ENCODE data around the gene PIEZO2.
"Not testable (repeated sequence)": the region's sequence is repeated elsewhere in the genome, so short reads cannot be mapped to it uniquely, and the experiment has no call there.

PIEZO2 gene

DNA sequence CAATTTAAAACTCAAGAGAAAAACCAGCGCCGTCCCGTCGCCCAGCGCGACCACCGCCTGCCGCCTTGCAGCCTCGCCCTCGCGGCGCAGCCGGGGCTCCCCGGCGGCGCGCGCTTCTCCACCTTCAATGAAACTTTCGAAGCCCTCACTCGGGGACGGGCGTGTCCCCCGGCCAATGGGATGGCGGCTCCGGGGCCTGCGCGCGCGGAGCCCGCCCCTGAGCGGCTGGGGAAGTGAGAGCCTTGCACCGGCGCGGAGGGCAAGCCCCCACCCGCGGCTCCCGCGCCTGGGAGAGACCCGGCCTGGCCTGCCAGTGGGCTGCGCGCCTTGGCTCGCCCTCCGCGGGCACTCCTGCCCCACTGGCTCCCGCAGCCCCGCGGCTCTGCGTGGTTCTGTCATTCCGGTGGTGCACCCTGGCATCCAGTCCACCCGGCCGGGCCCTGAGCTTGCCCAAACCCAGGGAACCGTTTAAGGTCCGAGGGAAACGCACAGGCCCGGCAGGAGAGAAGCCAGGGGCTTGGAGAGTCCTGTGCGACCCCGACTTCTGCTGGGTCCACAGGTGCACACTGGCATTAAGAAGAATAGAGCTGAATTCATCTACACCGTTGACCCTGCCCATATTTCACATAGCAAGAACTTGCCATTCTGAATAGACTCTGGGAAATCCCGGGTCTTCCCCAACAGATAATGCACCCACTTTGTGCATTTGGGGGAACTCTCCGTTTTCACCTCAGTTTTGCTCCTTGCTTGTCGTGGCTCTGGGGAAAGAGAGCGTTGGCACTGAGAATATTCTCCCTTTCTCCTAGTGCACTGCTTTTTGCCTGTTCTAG lies at the start of gene PIEZO2:
Gene PIEZO2 (minus strand): TSS at position 129 of the 830 bp plus-strand sequence. CDS start 981 bp downstream, outside the sequence.
- DNase-seq: peak; percentile 90

DNA sequence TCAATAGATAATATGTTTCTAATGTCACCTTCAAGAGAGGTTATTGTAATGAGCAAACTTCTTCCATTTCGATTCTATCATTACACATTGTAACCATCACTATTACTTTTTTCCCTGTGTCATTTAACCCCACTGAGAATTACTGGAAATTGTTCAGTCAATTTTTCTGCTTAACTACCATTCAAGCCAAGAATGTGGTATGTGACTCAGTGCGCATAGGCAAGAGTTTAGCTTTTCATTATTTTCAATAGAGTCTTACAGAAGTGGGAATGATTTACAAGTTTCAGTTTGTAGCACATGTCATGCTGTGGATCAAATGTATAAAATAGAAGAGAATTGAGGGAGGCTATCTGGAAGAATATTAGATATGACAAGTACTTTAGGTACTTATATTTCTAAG lies 34.3 kb upstream of the PIEZO2 start:
- DNase-seq: no peak

DNA sequence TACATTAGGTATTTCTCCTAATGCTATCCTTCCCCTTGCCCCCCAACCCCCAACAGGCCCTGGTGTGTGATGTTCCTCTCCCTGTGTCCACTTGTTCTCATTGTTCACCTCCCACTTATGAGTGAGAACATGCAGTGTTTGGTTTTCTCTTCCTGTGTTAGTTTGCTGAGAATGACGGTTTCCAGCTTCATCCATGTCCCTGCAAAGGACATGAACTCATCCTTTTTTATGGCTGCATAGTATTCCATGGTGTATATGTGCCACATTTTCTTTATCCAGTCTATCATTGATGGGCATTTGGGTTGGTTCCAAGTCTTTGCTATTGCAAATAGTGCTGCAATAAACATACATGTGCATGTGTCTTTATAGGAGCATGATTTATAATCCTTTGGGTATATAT lies 32.3 kb upstream of the PIEZO2 start:
- not testable (repeated sequence) for DNase-seq

GRCh38 chr18:11179959-11180519 lies 30.7 kb upstream of the PIEZO2 start:
- no peak for DNase-seq

DNA sequence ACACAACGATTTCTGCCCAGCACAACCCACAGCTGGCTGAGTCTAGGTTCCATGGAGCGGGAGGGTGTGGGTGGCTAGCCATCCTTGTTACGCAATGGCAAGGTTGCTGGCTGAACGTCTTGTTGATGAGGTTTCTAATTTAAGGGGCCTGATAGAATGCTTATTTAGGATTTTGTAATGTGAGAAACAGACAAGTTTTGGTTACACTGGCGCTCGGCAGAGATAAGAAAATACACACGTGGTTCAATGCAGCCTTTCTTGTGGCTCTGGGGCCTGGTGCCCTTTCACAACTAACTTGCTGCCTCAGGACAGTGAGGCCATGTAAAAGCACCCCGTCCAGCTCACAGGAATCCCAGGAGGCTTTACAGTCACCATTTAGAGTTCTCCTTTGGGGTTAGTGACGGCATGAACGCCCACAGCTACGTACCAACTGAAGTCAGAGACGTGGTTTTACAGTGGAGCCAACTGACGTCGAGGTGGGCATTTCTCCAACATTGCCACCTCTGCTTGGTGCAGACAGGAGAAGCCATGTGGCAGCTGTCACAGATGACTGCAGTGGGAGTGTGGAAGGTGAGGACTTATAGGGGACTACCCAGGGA lies 29.7 kb upstream of the PIEZO2 start:
- DNase-seq: no peak

DNA sequence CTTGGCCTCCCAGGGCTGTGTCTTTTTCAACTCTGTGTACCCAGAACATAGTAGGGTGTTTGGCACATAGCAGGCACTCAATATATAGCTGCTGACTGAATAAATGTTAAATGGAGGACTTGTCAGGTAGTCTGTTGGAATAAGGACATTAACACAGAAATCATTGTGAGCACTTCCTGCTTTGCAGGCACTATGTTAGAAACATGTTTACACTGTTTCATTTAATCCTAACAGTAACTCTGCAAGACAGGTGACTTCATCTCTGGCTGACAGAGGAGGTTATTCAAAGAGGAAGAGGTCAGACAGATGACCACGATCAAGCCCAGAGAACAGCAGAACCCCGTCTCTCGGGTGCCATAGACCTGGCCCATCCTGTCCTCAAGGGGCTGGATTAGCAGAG lies 28.0 kb upstream of the PIEZO2 start:
- no peak for DNase-seq

DNA sequence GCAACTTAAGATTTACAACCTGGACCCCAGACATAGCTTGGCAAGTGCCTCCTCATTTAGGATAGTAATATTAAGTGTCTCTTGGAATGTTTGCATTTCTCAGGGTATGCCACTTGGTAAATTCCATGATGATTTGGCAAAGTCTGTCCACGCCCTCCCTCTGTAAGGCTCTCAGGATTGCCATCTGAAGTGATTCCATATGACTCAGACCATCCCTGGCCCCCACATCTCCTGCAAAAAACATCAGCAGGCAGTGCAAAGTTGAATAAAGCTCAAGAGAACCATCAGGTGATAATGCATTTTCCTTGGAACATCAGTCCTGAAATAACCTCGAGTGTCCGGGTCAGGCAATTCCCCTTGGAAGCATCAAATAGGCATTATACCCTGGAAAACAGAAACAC lies 27.1 kb upstream of the PIEZO2 start:
- peak; percentile 68 for DNase-seq

GRCh38 chr18:11175266-11175979 lies 26.1 kb upstream of the PIEZO2 start:
- no peak for DNase-seq

DNA sequence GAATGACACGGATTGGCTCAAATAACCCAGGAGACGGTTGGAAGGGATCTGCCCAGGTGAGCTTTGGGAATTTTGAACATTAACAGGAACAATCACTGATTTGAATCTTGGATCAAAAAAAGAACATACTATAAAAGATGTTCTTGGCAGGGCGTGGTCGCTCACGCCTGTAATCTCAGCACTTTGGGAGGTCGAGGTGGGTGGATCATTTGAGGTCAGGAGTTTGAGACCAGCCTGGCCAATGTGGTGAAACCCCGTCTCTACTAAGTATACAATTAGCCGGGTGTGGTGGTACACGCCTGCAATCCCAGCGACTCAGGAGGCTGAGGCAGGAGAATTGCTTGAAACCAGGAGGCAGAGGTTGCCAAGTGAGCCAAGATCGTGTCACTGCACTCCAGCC lies 24.8 kb upstream of the PIEZO2 start:
- DNase-seq: not testable (repeated sequence)

DNA sequence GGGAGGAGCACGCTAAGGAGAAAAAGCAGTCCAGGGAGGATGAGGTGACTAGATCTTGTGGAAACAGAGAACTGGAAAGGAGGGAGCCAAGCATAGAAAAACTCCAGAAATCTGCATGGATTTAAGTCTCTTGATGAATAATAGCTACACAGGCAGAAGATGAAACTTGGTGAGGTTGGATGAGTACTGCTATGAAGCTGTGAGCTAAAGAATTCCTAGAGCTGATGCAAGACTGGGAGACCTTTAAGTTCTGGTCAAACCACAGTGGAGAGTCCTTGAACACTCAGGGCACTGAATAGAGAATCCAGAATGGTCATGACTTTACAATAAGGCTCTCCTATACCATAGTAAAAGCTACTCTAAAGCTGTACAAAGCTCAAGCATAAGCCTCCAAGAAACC lies 18.4 kb upstream of the PIEZO2 start:
- DNase-seq: no peak

DNA sequence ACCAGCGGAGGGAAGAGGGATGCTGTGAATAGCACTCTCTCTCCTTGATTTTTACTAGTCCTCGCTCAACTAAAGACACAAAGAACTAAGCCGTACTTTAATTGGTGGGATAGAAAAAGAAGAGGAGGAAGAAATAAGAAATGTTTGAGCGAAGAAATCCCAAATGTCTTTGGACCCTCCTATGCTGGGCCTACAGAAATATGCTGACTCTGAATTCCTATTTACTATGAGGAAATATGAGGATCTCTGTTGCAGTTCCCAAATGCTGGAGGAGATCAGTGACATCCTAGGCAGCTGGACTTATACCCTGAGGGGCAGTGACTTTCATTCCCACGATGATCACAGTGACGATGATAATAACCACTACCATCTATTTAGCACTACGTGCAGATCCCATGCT lies 16.6 kb upstream of the PIEZO2 start:
- DNase-seq: no peak

DNA sequence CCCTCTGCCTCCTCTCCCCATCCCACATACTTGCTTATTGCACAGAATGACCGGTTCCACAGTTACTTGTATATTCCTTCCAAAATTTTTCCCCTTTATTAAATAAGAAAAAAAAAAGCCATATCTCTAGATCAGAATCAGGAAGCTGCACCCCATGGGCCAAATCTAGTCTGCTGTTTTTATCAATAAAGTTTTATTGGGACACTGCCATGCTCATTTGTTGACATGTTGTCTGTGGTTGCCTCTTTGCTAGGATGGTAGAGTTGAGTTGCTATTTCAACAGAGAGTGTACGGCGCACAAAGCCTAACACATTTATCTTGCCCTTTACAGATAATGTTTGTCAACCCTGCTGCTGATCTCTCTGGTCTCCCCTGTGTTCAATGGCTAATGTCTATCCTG lies 15.8 kb upstream of the PIEZO2 start:
- DNase-seq: no peak

DNA sequence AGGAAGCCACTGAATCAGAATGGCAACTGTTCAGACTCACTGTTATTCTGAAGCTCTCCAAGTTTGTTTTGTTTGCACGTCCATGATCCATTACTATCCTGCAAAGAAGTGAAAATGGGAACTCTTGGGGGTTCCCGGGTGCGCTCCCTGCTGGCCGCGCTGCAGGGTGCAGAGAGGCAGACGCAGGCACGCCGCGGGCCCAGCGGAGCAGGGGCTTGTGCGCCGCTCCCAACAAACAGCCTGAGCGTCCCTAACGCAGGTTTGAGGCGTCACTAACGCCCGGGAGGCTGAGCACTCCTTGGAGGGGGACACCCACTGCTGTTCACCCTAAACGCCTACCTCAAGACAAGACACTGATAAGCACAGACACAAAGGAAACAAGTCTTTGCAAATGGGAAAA lies 14.3 kb upstream of the PIEZO2 start:
- no peak for DNase-seq

GRCh38 chr18:11162889-11163288 lies 13.5 kb upstream of the PIEZO2 start:
- DNase-seq: no peak

GRCh38 chr18:11162462-11162861 lies 13.1 kb upstream of the PIEZO2 start:
- DNase-seq: no peak

GRCh38 chr18:11160313-11160712 lies 10.9 kb upstream of the PIEZO2 start:
- no peak for DNase-seq

- DNase-seq: no peak
Observed at GRCh38 chr18:11159844-11160243, 10.5 kb upstream of the PIEZO2 start.

DNA sequence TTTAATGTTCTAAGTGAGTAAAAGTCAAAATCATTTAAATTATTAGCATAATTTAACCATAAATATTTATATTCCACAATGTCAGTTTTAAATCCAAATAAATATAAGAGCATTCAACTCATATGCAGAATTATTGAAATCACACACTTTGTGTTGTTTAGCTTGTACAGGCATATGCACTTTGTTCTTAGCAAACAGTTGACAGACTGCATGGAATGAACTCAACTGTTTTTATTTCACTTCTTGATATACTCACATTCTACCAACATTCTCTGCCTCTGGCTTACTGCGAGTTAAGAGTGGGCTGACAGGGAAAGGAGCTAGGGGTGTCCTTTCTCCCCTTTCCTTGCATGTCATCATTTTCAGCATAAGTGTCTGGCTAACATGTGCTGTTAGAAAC lies 7.6 kb upstream of the PIEZO2 start:
- DNase-seq: no peak

DNA sequence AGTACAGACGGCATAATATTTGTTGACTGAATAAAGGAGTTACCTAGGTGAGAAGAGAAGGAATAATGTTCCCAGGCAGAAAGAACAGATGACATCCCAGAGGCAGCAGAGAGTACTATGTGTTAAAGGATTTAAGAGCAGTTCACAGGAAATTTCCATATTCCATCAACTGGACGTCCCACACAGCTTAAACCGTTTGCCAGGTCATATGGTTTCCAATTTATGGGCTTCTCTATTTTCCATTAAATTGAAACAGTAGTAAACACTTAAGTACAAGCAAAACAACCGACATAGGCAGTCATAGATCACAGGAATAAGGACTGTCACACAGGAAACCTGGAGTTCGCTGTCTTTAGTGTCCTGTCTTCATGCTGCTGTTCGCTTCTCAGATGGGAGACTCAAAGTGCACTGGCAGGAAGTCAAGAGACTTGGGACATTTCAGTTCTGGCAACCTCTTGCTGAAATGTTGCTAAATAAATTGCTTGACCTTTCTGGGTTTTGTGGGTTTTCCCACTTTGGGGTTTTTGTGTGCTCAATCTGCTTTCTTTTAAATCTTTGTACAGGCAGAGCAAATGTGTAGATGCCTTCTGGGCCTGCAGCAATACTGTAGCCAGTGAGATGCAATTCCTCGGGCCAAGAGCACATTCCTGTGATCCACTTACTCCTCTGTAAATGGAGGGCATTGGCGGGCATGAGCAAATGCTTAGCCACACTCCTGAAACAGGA lies 5.8 kb upstream of the PIEZO2 start:
- no peak for DNase-seq

DNA sequence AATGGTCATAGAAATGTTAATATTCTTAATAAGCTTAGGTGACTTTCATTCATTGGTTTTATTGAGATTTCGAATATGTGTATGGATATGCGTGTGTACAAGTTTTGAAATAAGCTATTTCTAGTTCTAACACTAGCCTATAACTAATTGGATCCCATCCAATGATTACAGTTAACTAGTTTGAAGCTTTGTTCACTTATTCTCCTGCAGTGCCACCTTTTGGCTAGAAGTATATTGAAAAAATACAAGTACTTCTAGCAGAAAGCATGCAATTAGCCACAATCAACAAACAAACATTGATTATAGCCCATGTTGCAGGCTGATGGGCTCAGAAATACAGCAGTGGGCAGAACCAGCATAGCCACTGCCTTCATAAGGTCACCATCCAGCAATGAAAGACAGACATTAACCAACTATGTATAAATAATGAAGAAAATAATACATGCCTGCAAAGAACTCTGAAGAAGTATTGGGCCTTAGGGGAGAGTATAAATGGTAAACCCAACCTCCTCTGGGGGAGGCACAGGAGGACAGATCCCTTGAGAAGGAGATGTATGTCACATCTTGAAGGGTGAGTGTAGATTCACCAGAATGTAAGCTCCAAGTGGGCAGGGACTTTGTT lies 5.1 kb upstream of the PIEZO2 start:
- DNase-seq: no peak

GRCh38 chr18:11153097-11153496 lies 3.7 kb upstream of the PIEZO2 start:
- no peak for DNase-seq

DNA sequence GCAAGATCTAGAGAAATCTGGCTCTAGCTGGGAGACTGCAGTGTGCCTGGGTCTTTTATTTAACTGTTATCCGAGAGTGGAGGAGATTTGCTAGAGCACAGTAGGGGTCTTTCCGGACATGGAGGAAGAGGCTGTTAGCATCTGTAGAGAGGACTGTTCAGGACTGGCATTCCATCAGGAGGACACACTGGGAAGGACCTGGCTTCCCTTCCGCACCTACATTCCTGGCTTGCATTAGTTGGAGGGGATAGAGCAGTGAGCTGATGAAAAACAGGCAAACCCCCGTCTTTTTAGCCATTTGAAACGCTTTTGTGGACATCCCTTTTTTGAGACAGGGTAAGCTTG lies 874 bp upstream of the PIEZO2 start:
- DNase-seq: no peak

Measured in left hindlimb (tissue), 1 donor.